Activated CD8-positive, alpha-beta memory T cell treated with anti-CD3 and anti-CD28 coated beads for 36 hours (primary cell): Measurements from ENCODE around the gene IFI6. TPM values are rescaled to one million over a fixed set of nuclear protein-coding genes. Genes with fewer than 3 reads are reported as not detected.

ENCODE experiments used
- CTCF ChIA-PET: fragments of 350-600 bp; sonication (Branson Sonifier 250); formaldehyde crosslinking; loops from one replicate; lab custom pipeline; 2021; ENCODE audit warnings: antibody characterized with exemption; lab: Charles Lee
- POLR2A ChIA-PET: fragments of 350-600 bp; sonication (Branson Sonifier 250); formaldehyde crosslinking; loops from one replicate; lab custom pipeline; 2021; ENCODE audit warnings: antibody characterized with exemption; lab: Charles Lee
- total RNA-seq, 2 experiments: library from RNA; stranded (reverse); gene quantifications; one replicate each; pipeline ENCODE4 v1.2.3, GENCODE V29; 2021

IFI6 gene
- total RNA-seq, 2 experiments from 2014 or later = 9.3 to 13.3 TPM

- POLR2A ChIA-PET = no interaction called here
- CTCF ChIA-PET = interaction anchor here (0.6 to 3.8 kb wide), 6 partner anchors 10 to 268 kb away, joined by 3 to 106 read pairs (median 5); no protein-coding TSS in a partner anchor
Measured at GRCh38 chr1:27659497-27660299, 12.3 kb downstream of the IFI6 start.

DNA sequence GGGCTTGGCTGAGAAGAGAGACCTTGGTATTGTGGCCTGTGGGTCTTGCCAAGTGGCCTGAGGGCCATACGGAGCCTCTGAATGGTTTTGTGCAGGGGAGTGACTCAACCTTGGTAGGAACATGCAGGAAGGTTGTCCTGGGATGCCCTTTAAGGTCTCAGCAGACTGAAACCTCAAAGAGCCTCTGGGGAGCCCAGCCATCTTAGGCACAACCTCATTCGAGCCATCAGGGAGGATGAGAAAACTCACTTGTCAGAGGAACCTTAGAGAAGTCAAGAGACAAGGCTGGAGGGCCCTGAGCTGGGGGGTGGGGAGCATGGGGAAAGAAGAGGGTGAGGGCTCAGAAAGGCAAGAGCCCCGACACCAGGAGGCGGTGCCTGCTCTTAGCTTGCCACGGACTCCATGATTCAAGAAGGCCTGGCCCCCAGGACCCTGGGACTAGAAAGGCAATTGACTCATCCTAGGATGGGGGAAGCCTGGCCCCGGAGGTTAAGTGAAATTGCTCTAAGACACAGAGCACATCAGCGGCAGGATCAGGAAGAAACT, 13.0 kb downstream of the IFI6 start:
- ChIA-PET CTCF (interaction anchor here (0.9 to 1.4 kb wide), 2 partner anchors 34 to 52 kb away, joined by 3 to 4 read pairs; no protein-coding TSS in a partner anchor), POLR2A (interaction anchor here (0.6 kb wide), 1 partner anchor 12 kb away, joined by 3 read pairs; no protein-coding TSS in a partner anchor)

DNA sequence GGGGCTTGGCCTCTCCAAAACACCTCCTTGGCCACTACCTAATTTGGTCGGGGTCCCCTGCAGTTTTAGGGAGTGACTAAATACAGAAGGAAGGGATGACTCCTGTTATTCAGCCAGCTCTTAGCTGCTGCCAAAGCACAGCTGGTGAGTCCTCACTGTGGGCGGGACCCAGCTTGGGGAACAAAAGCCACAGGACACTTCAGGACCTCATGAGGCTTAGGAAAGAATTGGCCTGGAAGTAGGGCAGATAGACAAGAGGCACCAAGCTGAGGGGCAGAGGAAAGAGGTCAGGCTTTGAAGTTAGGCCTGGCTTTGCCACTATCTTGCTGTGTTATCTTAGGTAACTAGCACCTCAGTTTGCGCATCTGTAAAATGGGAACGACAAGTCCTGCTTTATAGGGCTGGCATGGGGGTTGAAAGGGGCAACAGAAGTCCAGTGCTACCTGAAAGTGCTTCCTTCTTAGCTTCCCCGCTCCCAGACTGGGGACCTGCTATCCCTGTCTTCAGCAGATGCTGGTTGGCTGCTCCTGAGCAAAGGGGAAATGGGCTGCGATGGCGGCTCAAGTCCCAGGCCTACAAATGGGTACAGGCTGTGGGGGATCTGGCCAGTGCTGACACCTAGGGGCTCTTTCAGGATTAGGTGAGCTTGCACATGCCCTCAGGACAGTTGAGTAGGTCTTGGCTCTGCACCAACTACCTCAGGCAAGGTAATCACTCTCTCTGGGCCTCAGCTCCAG, 15.7 kb downstream of the IFI6 start:
- POLR2A ChIA-PET = no interaction called here

GRCh38 chr1:27655151-27655937, 16.6 kb downstream of the IFI6 start:
- ChIA-PET POLR2A (no interaction called here), CTCF (no interaction called here)

More for the DNA sequence above, 15.7 kb downstream of the IFI6 start:
- CTCF ChIA-PET = interaction anchor here (1.3 kb wide), 1 partner anchor 13 kb away, joined by 5 read pairs; no protein-coding TSS in a partner anchor

DNA sequence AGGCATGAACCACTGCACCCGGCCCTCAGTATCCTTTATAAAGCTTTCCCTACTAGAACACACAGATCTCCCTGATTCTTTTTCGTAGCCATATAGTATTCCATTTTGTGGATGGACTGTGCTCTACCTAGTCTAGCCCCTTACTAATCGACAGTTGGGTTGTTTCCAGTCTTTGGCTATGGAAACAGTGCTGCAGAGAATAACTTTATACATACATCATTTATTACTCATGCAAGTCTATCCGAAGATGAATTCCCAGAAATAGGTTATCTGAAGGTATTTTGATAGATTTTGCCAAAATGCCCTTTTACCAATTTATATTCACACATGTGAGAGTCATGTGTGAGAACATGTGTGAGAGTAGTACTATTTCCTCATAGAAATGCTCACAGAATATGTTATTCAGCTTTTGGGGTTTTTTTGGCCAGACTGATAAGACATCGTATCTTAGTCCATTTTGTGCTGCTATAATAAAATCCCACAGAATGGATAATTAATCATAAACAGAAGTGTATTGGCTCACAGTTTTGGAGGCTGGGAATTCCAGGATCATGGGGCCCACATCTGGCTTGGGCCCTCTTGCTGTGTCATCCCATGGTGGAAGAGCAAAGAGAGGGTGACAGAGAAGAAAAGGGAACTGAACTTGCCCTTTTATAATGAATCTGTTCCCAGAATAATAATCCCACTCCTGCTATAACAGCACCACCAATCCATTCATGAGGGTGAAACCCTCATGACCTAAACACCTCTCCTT, 19.7 kb downstream of the IFI6 start:
- ChIA-PET POLR2A (no interaction called here), CTCF (interaction anchor here (1.3 to 1.7 kb wide), 2 partner anchors 8 to 87 kb away, joined by 3 to 5 read pairs; no protein-coding TSS in a partner anchor)

DNA sequence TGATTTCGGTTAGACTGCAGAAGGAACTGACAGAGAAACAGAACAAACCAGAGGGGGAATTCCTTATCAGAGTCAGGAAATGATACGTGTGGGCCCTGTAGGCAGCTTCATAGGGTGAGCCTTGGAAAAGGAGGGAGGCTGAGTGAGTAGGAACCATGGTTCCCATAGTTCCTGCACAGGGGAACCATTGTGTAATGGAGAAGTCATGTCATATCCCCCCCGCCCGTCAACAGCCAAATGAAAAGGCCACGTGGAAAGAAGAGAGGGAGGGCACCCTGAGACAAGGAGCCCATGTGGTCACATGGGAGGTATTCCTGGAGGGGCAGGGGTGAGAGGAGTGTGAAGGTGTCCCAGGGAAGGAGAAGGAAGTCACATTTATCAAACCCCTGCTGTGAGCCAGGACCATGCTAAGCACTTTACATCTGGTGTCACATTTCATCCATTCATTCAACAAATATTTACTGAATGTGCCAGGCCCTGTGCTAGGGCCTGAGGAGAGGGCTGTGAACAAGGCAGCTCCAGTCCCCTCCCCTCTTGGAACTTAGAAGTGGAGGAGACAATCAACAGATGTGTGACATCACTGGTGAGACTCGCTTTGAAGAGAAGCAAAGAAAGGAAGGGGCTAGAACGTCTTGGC, 21.3 kb downstream of the IFI6 start:
- ChIA-PET POLR2A (interaction anchor here (0.6 kb wide), 1 partner anchor 885 kb away, joined by 3 read pairs; no protein-coding TSS in a partner anchor), CTCF (interaction anchor here (0.5 to 2.0 kb wide), 3 partner anchors 10 to 16 kb away, joined by 3 to 5 read pairs (median 4); no protein-coding TSS in a partner anchor)

DNA sequence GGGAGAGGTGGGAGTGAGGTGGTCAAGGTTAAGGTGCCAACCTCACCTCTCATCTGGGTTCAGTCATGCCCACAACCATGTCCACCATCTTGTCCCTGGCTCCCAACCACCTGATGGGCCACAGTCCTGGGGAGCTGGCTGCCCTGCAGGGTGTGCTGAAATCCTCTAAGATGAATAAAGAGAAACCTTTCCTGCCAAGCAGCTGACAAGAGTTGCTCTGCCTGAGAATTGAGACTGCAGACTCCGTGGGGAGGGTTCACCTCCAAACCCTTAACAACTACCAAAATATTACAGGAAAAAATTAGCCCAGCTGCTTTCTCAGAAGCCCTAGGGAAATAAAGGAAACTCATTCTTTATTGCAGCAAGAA, 21.8 kb downstream of the IFI6 start:
- ChIA-PET CTCF (interaction anchor here (0.5 to 2.0 kb wide), 3 partner anchors 10 to 17 kb away, joined by 3 to 5 read pairs (median 4); no protein-coding TSS in a partner anchor), POLR2A (interaction anchor here (0.6 kb wide), 1 partner anchor 884 kb away, joined by 3 read pairs; no protein-coding TSS in a partner anchor)

GRCh38 chr1:27649306-27649635, 22.7 kb downstream of the IFI6 start:
- CTCF ChIA-PET = interaction anchor here (0.6 to 2.0 kb wide), 3 partner anchors 10 to 14 kb away, joined by 3 to 5 read pairs (median 3); no protein-coding TSS in a partner anchor
- POLR2A ChIA-PET = no interaction called here

GRCh38 chr1:27648602-27649305, 23.2 kb downstream of the IFI6 start:
- ChIA-PET POLR2A (no interaction called here), CTCF (interaction anchor here (0.6 to 2.0 kb wide), 2 partner anchors 12 to 14 kb away, joined by 3 to 5 read pairs; no protein-coding TSS in a partner anchor)

DNA sequence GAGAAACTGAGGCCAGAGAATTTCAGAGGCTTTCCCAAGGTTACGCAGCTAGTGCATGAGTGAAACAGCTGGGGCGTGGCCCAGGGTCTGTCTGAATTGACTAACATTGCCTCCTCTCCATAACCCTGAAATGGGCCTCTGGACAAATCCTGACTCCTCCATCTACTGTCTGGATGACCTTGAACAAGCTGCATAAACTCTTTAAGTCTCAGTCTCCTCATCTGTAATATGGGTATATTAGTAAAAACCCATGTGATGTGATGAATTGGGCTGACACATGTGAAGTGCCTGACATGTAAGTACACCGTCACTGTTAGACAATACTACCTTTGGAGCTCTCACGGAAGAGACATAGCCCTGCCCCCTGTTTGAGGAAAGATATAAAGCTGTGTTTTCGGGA, 24.7 kb downstream of the IFI6 start:
- POLR2A ChIA-PET = interaction anchor here (0.7 kb wide), 1 partner anchor 14 kb away, joined by 6 read pairs; no protein-coding TSS in a partner anchor

GRCh38 chr1:27646676-27647075, 25.3 kb downstream of the IFI6 start:
- ChIA-PET CTCF (interaction anchor here (2.6 kb wide), 1 partner anchor 40 kb away, joined by 7 read pairs; no protein-coding TSS in a partner anchor), POLR2A (no interaction called here)

More for the DNA sequence above, 24.7 kb downstream of the IFI6 start:
- CTCF ChIA-PET = interaction anchor here (2.6 kb wide), 1 partner anchor 41 kb away, joined by 7 read pairs; no protein-coding TSS in a partner anchor

DNA sequence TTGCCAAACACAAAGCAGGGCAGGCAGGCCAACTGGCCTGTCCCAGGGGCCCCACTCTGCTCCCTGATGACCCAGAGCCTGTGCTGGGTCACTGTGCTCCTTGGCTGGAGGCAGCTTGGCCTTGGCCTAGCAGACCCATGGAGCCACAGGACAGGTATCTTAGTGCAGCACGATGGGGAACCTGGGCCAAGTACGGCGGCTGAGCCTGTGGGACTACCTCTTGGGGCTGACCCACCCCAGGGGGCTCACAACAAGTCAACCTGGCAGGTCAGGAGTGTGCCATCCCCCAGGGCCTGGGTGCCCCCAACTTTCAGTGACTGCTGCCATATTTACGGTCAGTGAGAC, 26.9 kb downstream of the IFI6 start:
- CTCF ChIA-PET = interaction anchor here (0.6 to 2.6 kb wide), 4 partner anchors 8 to 359 kb away, joined by 3 to 11 read pairs (median 4); no protein-coding TSS in a partner anchor
- POLR2A ChIA-PET = interaction anchor here (1.3 kb wide), 1 partner anchor 18 kb away, joined by 3 read pairs; no protein-coding TSS in a partner anchor

GRCh38 chr1:27644369-27645070, 27.5 kb downstream of the IFI6 start:
- CTCF ChIA-PET = interaction anchor here (0.6 to 2.6 kb wide), 6 partner anchors 8 to 359 kb away, joined by 3 to 11 read pairs (median 4); no protein-coding TSS in a partner anchor
- POLR2A ChIA-PET = interaction anchor here (1.3 kb wide), 1 partner anchor 19 kb away, joined by 3 read pairs; no protein-coding TSS in a partner anchor

DNA sequence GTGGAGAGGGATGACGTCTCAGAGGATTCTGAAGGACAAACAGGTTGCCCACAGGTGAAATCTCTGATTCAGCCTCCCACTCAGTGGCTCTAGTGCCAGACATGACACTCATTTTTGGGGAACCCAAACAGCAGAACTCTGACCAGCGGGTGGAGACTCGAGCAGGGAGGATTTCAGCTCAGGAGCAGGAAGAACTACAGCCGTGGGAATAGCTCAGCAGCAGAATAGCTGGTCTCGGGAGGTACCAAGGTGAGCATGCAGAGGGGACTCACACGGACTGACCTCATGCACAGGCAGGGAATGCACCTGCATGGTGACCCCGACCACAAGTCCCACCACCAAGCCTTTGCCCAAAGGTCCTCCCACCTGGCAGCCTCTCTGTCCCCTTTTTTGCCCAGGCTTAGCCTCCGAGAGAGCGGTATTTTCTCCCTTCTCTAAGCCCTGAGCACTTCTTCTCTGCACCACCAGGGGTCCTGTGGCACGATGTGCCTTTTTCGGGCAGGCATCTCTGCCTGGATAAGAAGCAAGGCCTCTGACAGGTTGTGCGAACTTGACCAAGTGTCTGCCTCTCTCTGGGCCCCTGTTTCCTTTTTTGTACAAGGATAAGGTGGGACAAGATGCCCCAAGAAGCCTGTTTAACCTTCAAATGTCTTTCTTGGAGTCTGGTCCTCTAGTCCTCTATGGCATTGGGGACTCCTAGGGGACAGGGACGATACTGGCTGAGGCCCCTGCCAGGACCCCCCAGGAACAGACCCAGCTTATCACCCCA, 28.2 kb downstream of the IFI6 start:
- ChIA-PET POLR2A (interaction anchor here (1.3 kb wide), 1 partner anchor 19 kb away, joined by 3 read pairs; no protein-coding TSS in a partner anchor), CTCF (interaction anchor here (0.7 to 2.6 kb wide), 6 partner anchors 9 to 39 kb away, joined by 3 to 11 read pairs (median 4); no protein-coding TSS in a partner anchor)

GRCh38 chr1:27640514-27640913, 31.5 kb downstream of the IFI6 start:
- CTCF ChIA-PET = interaction anchor here (0.7 to 1.4 kb wide), 7 partner anchors 10 to 328 kb away, joined by 3 to 4 read pairs (median 3); no protein-coding TSS in a partner anchor
- POLR2A ChIA-PET = interaction anchor here (0.7 kb wide), 1 partner anchor 313 kb away, joined by 7 read pairs; no protein-coding TSS in a partner anchor
